ENCODE data around the gene CASK. TPM values are rescaled to one million over a fixed set of nuclear protein-coding genes. Genes with fewer than 3 reads are reported as not detected.

The CASK gene
- total and polyA plus RNA-seq, 5 donors from 2014 or later = 8.4 to 168 (median 20.2) TPM

- Mint-ChIP-seq H3K36me3 (peaks cover 4% of the 10 kb centered on the region), H3K9me3 (no peaks in the 10 kb centered on the region), H3K4me3 (no peak overlapping the region), H3K27ac (peak overlapping the region in 1 of 3 donors; percentile 60), H3K4me1 (peaks cover 7 to 14% (median 10%) of the 10 kb centered on the region in 4 donors), H3K27me3 (no peaks in the 10 kb centered on the region)
- H3K9me3 ChIP-seq (ENCODE audit: control insufficient read depth in 2 of 2, low read length in 2 of 2) = no peaks in the 10 kb centered on the region
- no peak for DNase-seq
- no peaks in the 10 kb centered on the region for H3K27me3 ChIP-seq (ENCODE audit: control insufficient read depth, insufficient read depth, low read length)
- H3K4me1 ChIP-seq (ENCODE audit: control insufficient read depth, insufficient read depth, low read length, poor library complexity, severe bottlenecking) = no peaks in the 10 kb centered on the region
- peak overlapping the region; percentile 3 for H3K27ac ChIP-seq (ENCODE audit: insufficient read depth, low read length, poor library complexity, severe bottlenecking)
- peaks cover 26% of the 10 kb centered on the region for H3K36me3 ChIP-seq (ENCODE audit: control insufficient read depth, insufficient read depth, low read length)
- ATAC-seq (ENCODE audit: low read depth in 2 of 2) = no peak
- H3K4me3 ChIP-seq (ENCODE audit: low read depth, low read length) = no peak overlapping the region
Measured at GRCh38 chrX:41604766-41605543, 318.4 kb downstream of the CASK start.

DNA sequence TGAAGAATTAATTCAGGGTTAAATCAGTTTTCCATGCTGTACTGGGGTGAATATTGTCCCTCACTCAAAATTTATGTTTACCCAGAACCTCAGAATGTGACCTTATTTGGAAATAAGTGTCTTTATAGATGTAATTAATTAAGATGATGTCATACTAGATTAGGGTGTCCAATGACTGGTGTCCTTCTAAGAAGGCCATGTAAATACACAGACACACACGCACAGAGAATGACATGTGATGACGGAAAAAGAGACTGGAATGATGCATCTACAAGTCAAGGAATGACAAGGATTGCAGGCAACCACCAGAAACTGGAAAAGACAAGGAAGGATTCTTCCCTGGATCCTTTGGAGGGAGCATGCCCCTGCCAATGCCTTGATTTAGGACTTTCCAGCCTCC, 319.2 kb downstream of the CASK start:
- no peak overlapping the region for H3K4me3 ChIP-seq (ENCODE audit: low read depth, low read length)
- H3K4me1 Mint-ChIP-seq = peaks cover 7 to 14% (median 11%) of the 10 kb centered on the region in 4 donors
- H3K27me3 ChIP-seq (ENCODE audit: control insufficient read depth, insufficient read depth, low read length) = no peaks in the 10 kb centered on the region
- H3K36me3 ChIP-seq (ENCODE audit: control insufficient read depth, insufficient read depth, low read length) = peaks cover 20% of the 10 kb centered on the region
- no peaks in the 10 kb centered on the region for H3K27me3 Mint-ChIP-seq
- no peak overlapping the region for H3K27ac ChIP-seq (ENCODE audit: insufficient read depth, low read length, poor library complexity, severe bottlenecking)
- ATAC-seq (ENCODE audit: low read depth in 2 of 2) = no peak
- no peaks in the 10 kb centered on the region for H3K4me1 ChIP-seq (ENCODE audit: control insufficient read depth, insufficient read depth, low read length, poor library complexity, severe bottlenecking)
- no peaks in the 10 kb centered on the region for H3K9me3 Mint-ChIP-seq
- H3K36me3 Mint-ChIP-seq = no peaks in the 10 kb centered on the region
- no peak overlapping the region for H3K4me3 Mint-ChIP-seq
- no peaks in the 10 kb centered on the region for H3K9me3 ChIP-seq (ENCODE audit: control insufficient read depth in 2 of 2, low read length in 2 of 2)
- no peak overlapping the region for H3K27ac Mint-ChIP-seq
- DNase-seq = no peak

DNA sequence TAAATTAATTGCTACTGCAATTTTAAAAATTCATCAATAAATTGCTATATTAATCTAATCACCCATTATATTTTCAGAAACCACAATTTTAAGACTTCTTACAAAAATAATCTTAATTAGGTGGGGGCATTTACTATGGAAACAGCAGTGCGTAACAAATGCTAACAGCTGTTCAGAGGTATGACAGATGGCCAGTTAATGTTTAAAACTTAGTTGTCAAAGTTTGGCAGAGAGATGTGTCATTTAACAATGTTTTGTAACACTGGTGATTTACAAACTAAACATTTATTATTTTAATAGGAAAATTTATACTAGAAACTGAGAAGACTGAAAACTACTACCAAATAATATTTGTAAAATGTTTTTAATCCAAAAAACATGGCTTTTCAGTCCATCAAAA, 319.8 kb downstream of the CASK start:
- no peak overlapping the region for H3K4me3 Mint-ChIP-seq
- no peak overlapping the region for H3K27ac Mint-ChIP-seq

GRCh38 chrX:41602816-41603345, 320.5 kb downstream of the CASK start:
- no peak for DNase-seq
- no peaks in the 10 kb centered on the region for H3K27me3 Mint-ChIP-seq
- peaks cover 9 to 15% (median 14%) of the 10 kb centered on the region in 4 donors for H3K4me1 Mint-ChIP-seq
- no peaks in the 10 kb centered on the region for H3K36me3 Mint-ChIP-seq
- H3K27ac Mint-ChIP-seq = no peak overlapping the region
- no peaks in the 10 kb centered on the region for H3K9me3 ChIP-seq (ENCODE audit: control insufficient read depth in 2 of 2, low read length in 2 of 2)
- no peaks in the 10 kb centered on the region for H3K4me1 ChIP-seq (ENCODE audit: control insufficient read depth, insufficient read depth, low read length, poor library complexity, severe bottlenecking)
- no peak for ATAC-seq (ENCODE audit: low read depth in 2 of 2)
- no peaks in the 10 kb centered on the region for H3K9me3 Mint-ChIP-seq
- H3K36me3 ChIP-seq (ENCODE audit: control insufficient read depth, insufficient read depth, low read length) = peaks cover 16% of the 10 kb centered on the region
- no peak overlapping the region for H3K4me3 ChIP-seq (ENCODE audit: low read depth, low read length)
- H3K27me3 ChIP-seq (ENCODE audit: control insufficient read depth, insufficient read depth, low read length) = no peaks in the 10 kb centered on the region
- no peak overlapping the region for H3K4me3 Mint-ChIP-seq
- no peak overlapping the region for H3K27ac ChIP-seq (ENCODE audit: insufficient read depth, low read length, poor library complexity, severe bottlenecking)

More for the DNA sequence above, 319.8 kb downstream of the CASK start:
- Histone ChIP-seq H3K9me3 (ENCODE audit: control insufficient read depth in 2 of 2, low read length in 2 of 2) (no peaks in the 10 kb centered on the region), H3K4me3 (ENCODE audit: low read depth, low read length) (no peak overlapping the region), H3K27ac (ENCODE audit: insufficient read depth, low read length, poor library complexity, severe bottlenecking) (no peak overlapping the region), H3K36me3 (ENCODE audit: control insufficient read depth, insufficient read depth, low read length) (peaks cover 20% of the 10 kb centered on the region), H3K4me1 (ENCODE audit: control insufficient read depth, insufficient read depth, low read length, poor library complexity, severe bottlenecking) (no peaks in the 10 kb centered on the region), H3K27me3 (ENCODE audit: control insufficient read depth, insufficient read depth, low read length) (no peaks in the 10 kb centered on the region)
- Mint-ChIP-seq H3K36me3 (no peaks in the 10 kb centered on the region), H3K9me3 (no peaks in the 10 kb centered on the region), H3K27me3 (no peaks in the 10 kb centered on the region), H3K4me1 (peaks cover 7 to 14% (median 11%) of the 10 kb centered on the region in 4 donors)
- no peak for DNase-seq
- no peak for ATAC-seq (ENCODE audit: low read depth in 2 of 2)

DNA sequence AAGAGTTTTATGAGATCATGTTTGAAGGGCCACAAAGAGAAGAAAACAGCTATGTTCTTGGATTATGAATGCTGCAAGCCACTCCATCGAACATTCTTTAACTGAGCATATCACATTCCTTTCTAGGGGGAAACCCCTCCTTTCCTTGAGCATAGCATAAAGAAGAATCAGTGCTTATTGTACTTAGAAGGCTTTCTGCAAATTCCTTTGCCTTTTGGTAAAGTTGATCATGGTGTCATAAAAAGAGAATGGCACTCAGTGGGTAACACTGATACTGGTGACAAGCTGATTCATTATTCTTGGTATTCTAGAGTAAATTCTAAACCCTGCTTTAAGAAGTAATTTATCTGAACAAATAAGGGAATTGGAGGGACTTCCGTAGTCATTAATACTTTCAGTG, 323.1 kb downstream of the CASK start:
- no peaks in the 10 kb centered on the region for H3K27me3 ChIP-seq (ENCODE audit: control insufficient read depth, insufficient read depth, low read length)
- no peaks in the 10 kb centered on the region for H3K27me3 Mint-ChIP-seq
- no peak overlapping the region for H3K27ac ChIP-seq (ENCODE audit: insufficient read depth, low read length, poor library complexity, severe bottlenecking)
- no peak overlapping the region for H3K4me3 Mint-ChIP-seq
- H3K9me3 Mint-ChIP-seq = no peaks in the 10 kb centered on the region
- peaks cover 12 to 29% (median 20%) of the 10 kb centered on the region in 4 donors for H3K4me1 Mint-ChIP-seq
- H3K36me3 ChIP-seq (ENCODE audit: control insufficient read depth, insufficient read depth, low read length) = peaks cover 6% of the 10 kb centered on the region
- no peaks in the 10 kb centered on the region for H3K9me3 ChIP-seq (ENCODE audit: control insufficient read depth in 2 of 2, low read length in 2 of 2)
- ATAC-seq (ENCODE audit: low read depth in 2 of 2) (no peak), DNase-seq (no peak)
- no peaks in the 10 kb centered on the region for H3K4me1 ChIP-seq (ENCODE audit: control insufficient read depth, insufficient read depth, low read length, poor library complexity, severe bottlenecking)
- H3K27ac Mint-ChIP-seq = peak overlapping the region in 1 of 3 donors; percentile 42
- no peak overlapping the region for H3K4me3 ChIP-seq (ENCODE audit: low read depth, low read length)
- no peaks in the 10 kb centered on the region for H3K36me3 Mint-ChIP-seq

GRCh38 chrX:41599507-41599906, 323.8 kb downstream of the CASK start:
- H3K4me3 Mint-ChIP-seq = no peak overlapping the region
- H3K27ac Mint-ChIP-seq = no peak overlapping the region

GRCh38 chrX:41596596-41596995, 326.8 kb downstream of the CASK start:
- H3K27ac Mint-ChIP-seq = peak overlapping the region; percentile 55 to 60 (median 56)
- Histone ChIP-seq H3K36me3 (ENCODE audit: control insufficient read depth, insufficient read depth, low read length) (peaks cover 3% of the 10 kb centered on the region), H3K4me1 (ENCODE audit: control insufficient read depth, insufficient read depth, low read length, poor library complexity, severe bottlenecking) (no peaks in the 10 kb centered on the region), H3K4me3 (ENCODE audit: low read depth, low read length) (no peak overlapping the region), H3K27me3 (ENCODE audit: control insufficient read depth, insufficient read depth, low read length) (no peaks in the 10 kb centered on the region), H3K9me3 (ENCODE audit: control insufficient read depth in 2 of 2, low read length in 2 of 2) (no peaks in the 10 kb centered on the region), H3K27ac (ENCODE audit: insufficient read depth, low read length, poor library complexity, severe bottlenecking) (peak overlapping the region; percentile 9)
- no peaks in the 10 kb centered on the region for H3K27me3 Mint-ChIP-seq
- DNase-seq = peak in 1 of 3 donors; percentile 28
- ATAC-seq (ENCODE audit: low read depth in 2 of 2) = peak; percentile 59 to 61
- peaks cover 12 to 27% (median 20%) of the 10 kb centered on the region in 4 donors for H3K4me1 Mint-ChIP-seq
- peak overlapping the region in 1 of 4 donors; percentile 68 for H3K4me3 Mint-ChIP-seq
- no peaks in the 10 kb centered on the region for H3K36me3 Mint-ChIP-seq
- no peaks in the 10 kb centered on the region for H3K9me3 Mint-ChIP-seq

More at GRCh38 chrX:41599507-41599906, 323.8 kb downstream of the CASK start:
- no peaks in the 10 kb centered on the region for H3K36me3 Mint-ChIP-seq
- ATAC-seq (ENCODE audit: low read depth in 2 of 2) (no peak), DNase-seq (no peak)
- no peaks in the 10 kb centered on the region for H3K9me3 ChIP-seq (ENCODE audit: control insufficient read depth in 2 of 2, low read length in 2 of 2)
- H3K27me3 Mint-ChIP-seq = no peaks in the 10 kb centered on the region
- H3K4me1 ChIP-seq (ENCODE audit: control insufficient read depth, insufficient read depth, low read length, poor library complexity, severe bottlenecking) = no peaks in the 10 kb centered on the region
- H3K27ac ChIP-seq (ENCODE audit: insufficient read depth, low read length, poor library complexity, severe bottlenecking) = no peak overlapping the region
- no peak overlapping the region for H3K4me3 ChIP-seq (ENCODE audit: low read depth, low read length)
- no peaks in the 10 kb centered on the region for H3K9me3 Mint-ChIP-seq
- peaks cover under 1% of the 10 kb centered on the region for H3K36me3 ChIP-seq (ENCODE audit: control insufficient read depth, insufficient read depth, low read length)
- peaks cover 12 to 27% (median 20%) of the 10 kb centered on the region in 4 donors for H3K4me1 Mint-ChIP-seq
- H3K27me3 ChIP-seq (ENCODE audit: control insufficient read depth, insufficient read depth, low read length) = no peaks in the 10 kb centered on the region

Data from CD4-positive, CD25-positive, alpha-beta regulatory T cell (primary cell).